GM18858 (cell line): ENCODE results near the gene TNK1.

Source experiments
- ATAC-seq: cut with Tn5 transposase; IDR thresholded peaks from one replicate; pipeline ENCODE4 v1.9.1; 2021; ENCODE audit not compliant: unreplicated experiment

The TNK1 gene

GRCh38 chr17:7431231-7431630 is 50.3 kb downstream of the TNK1 start:
- ATAC-seq = no peak

DNA sequence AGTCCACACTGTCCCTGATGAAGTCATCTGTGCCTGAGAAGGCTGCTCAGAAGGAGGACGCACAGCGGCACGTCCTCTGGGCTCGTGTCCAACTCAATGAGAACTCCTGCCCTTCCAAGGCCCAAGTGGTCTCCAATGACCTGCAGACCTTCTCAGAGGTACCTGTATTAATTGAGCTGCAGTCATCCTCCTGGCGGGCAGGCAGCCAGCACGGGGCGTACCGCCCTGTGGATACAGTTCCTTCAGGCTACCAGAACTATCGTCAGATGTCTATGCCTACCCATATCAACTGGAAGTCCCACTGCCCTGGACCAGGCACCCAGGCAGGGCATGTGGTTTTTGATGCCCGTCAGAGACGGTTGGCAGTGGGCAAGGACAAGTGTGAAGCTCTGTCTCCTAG is 51.4 kb downstream of the TNK1 start:
- no peak for ATAC-seq

GRCh38 chr17:7435676-7436555 is 55.0 kb downstream of the TNK1 start:
- no peak for ATAC-seq

DNA sequence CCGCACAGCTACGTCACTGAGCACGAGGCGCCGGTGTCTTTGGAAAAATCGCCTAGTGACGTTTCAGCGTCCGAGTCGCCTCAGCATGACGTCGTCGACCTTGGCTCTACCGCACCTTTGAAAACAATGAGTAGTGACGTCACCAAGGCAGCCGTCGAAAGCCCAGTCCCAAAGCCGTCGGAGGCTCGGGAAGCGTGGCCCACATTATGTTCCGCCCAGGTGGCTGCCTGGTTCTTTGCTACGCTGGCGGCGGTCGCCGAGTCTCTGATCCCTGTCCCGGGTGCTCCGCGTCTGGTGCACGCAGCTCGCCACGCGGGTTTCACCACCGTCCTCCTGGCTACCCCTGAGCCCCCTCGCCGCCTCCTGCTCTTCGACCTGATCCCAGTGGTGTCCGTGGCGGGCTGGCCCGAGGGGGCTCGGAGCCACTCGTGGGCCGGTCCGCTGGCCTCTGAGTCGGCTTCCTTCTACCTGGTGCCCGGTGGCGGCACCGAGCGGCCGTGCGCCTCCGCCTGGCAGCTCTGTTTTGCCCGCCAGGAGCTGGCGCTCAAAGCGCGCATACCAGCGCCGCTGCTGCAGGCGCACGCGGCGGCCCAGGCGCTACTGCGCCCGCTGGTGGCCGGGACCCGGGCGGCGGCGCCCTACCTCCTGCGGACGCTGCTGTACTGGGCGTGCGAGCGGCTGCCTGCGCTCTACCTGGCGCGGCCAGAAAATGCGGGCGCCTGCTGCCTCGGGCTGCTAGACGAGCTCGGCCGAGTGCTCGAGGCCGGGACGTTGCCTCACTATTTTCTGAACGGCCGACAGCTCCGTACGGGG is 55.9 kb downstream of the TNK1 start:
- no peak for ATAC-seq

GRCh38 chr17:7437369-7437863 is 56.5 kb downstream of the TNK1 start:
- no peak for ATAC-seq

DNA sequence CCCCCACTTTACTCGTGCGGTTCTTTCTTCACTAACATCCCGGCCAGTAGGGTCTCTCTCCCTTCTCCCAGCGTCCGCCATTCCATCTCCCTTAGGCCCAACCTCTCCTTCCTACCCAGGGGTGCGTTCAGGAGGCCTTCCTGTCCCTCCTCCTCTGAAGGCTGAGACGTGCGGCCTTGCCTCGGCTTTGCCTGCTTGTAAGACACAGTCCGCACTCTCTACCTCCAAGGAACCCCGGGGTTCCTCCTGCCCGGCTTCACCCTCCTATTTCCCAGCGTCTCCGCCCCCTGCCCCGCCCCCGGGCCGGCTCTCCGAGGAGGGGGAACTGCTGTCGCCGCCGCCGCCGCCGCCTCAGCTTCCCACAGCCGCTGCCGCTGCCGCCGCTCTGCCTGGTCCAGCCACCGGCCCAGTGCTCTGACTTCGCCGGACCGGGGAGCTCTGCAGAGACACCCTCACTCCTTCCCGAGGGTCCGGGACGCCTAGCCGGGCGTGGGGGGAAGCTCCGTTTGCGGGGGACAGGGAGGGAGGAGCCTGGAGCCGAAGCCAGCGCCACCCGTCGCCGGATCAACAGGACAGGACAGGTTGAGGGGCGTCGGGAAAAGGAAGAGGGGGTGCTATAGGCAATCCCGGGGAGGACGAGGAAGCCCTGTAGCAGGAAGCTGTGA is 57.2 kb downstream of the TNK1 start:
- no peak for ATAC-seq

DNA sequence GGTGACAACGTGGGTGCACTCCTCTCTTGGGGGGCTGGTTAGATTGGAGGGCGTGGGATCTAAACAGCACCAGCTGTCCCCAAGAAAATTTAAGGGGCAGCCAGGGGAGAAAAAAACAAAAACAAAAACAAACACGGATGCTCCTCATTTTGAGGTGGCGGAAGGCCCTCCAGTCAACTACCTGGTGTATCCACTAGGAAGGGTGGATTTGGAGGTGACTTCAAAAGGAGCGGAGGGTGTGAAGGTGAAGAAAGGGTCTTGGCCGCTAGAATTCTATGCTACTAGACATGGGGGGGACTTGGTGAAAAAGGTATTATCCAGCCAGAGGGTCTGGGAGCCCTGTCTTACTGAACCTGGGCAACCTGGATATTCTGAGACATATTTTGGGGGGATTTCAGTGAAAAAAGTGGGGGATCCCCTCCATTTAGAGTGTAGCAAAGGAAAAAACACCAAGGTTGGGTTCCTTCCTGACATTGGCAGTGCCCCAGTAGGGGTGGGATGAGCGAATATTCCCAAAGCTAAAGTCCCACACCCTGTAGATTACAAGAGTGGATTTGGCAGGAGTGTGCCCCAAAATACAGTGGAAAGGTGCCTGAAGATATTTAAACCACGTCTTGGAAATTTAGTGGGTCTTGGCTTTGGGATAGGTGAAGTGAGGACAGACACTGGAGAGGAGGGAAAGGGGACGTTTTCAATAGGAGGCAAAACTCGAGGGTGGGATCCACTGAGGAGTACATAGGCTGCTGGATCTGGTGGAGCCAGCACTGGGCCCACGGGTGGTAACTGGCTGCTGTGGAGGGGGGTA is 58.0 kb downstream of the TNK1 start:
- ATAC-seq = no peak
